CD4-positive, alpha-beta T cell (primary cell): Measurements from ENCODE around the gene MACROD2. TPM values are rescaled to one million over a fixed set of nuclear protein-coding genes. Genes with fewer than 3 reads are reported as not detected.

Experiments used
- ATAC-seq: fragments of 200-7000 bp; cut with Tn5 transposase; one replicate; pipeline ENCODE4 v1.10.0; 2022; ENCODE audit warnings: mild to moderate bottlenecking; ENCODE audit not compliant: poor library complexity
- CTCF ChIA-PET: fragments of 350-600 bp; sonication (Branson Sonifier 250); formaldehyde crosslinking; loops from one replicate; lab custom pipeline; 2021; ENCODE audit warnings: antibody characterized with exemption, inconsistent platforms; lab: Charles Lee
- POLR2A ChIA-PET: fragments of 350-600 bp; sonication (Branson Sonifier 250); formaldehyde crosslinking; loops from one replicate; lab custom pipeline; 2021; ENCODE audit warnings: antibody characterized with exemption, inconsistent platforms; lab: Charles Lee
- DNase-seq, 14 experiments: peaks; one replicate each; pipeline ENCODE4 v3.0.0-alpha.2; 2013 to 2020; ENCODE audit warnings: mixed read lengths in 2 of 14
- H3K27ac ChIP-seq, 2 donors: one replicate each; pipeline versions ENCODE4 v1.5.1 to v1.7.0; 2013; ENCODE audit warnings: low read length in 2 of 2, low read depth in 1 of 2, mild to moderate bottlenecking in 1 of 2
- H3K27me3 ChIP-seq, 2 experiments: 1 replicate in 1 of 2; 2 replicates in 1 of 2; pipeline versions ENCODE4 v1.6.1 to v1.7.0; 2013; ENCODE audit warnings: low read length in 2 of 2, control low read depth in 1 of 2, mild to moderate bottlenecking in 1 of 2, moderate library complexity in 1 of 2; ENCODE audit not compliant: insufficient read depth in 2 of 2, control insufficient read depth in 1 of 2
- H3K36me3 ChIP-seq: one replicate; pipeline ENCODE4 v1.6.1; 2013; ENCODE audit warnings: low read length, control low read depth; ENCODE audit not compliant: insufficient read depth
- H3K4me1 ChIP-seq: one replicate; pipeline ENCODE4 v1.6.1; 2013; ENCODE audit warnings: low read length, control low read depth; ENCODE audit not compliant: insufficient read depth
- H3K4me3 ChIP-seq: one replicate; pipeline ENCODE4 v1.5.1; 2013; ENCODE audit warnings: mild to moderate bottlenecking, low read length, moderate library complexity
- H3K9me3 ChIP-seq, 2 experiments: 1 replicate in 1 of 2; 2 replicates in 1 of 2; pipeline versions ENCODE4 v1.6.1 to v1.7.0; 2013; ENCODE audit warnings: low read length in 2 of 2, mild to moderate bottlenecking in 2 of 2, control low read depth in 1 of 2, moderate library complexity in 1 of 2; ENCODE audit not compliant: control insufficient read depth in 1 of 2, insufficient read depth in 1 of 2
- H3K27ac Mint-ChIP-seq: one replicate; pipeline ENCODE4 v1.8.0; 2020; ENCODE audit warnings: mixed read lengths
- H3K27me3 Mint-ChIP-seq: one replicate; pipeline ENCODE4 v1.8.0; 2021; ENCODE audit warnings: mixed read lengths
- H3K36me3 Mint-ChIP-seq: one replicate; pipeline ENCODE4 v1.8.0; 2021; ENCODE audit warnings: low read depth, mixed read lengths
- H3K4me1 Mint-ChIP-seq: one replicate; pipeline ENCODE4 v1.8.0; 2021; ENCODE audit warnings: low read depth, mixed read lengths
- H3K4me3 Mint-ChIP-seq: one replicate; pipeline ENCODE4 v1.8.0; 2020; ENCODE audit warnings: mild to moderate bottlenecking, mixed read lengths
- H3K9me3 Mint-ChIP-seq: one replicate; pipeline ENCODE4 v1.8.0; 2020; ENCODE audit warnings: mixed read lengths
- intact Hi-C, 2 experiments: fragments of 100-400 bp; cut with DNase I in 1 of 2; cut with micrococcal nuclease in 1 of 2; formaldehyde crosslinking; loops; one replicate each; pipeline versions ENCODE4 v1.15.1 to v1.9.0; 2023 to 2025; cut with DNase I, micrococcal nuclease
- total RNA-seq, 174 experiments: library from RNA in 2 of 174; stranded (reverse) in 2 of 174; gene quantifications; one replicate each; pipeline ENCODE4 v1.2.3 and lab custom pipeline; 2021 to 2026
- TF ChIP-seq, protein P1 (sequence below): fragments of 200-600 bp; IDR thresholded peaks from one replicate; pipeline ENCODE4 v1.8.0; 2022; ENCODE audit warnings: antibody characterized with exemption, mild to moderate bottlenecking

MACROD2 gene
- total RNA-seq, 2 experiments from 2014 or later, result not detected

DNA sequence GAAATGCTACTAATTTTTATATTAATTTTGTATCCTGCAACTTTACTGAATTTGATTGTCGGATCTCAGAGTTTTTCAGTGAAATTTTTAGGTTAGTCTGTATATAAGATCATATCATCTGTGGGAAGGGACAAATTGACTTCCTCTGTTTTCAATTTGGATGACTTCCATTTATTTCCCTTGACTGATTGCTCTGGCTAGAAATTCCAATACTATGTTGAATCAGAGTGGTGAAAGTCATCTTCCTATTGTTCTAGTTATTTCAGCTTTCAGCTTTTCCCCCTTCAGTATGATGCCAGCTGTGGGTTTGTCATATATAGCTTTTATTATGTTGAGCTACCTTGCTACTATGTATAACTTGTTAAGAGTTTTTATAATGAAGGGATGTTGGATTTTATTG lies 1806.7 kb downstream of the MACROD2 start:
- ChIA-PET POLR2A (no interaction called here), CTCF (no interaction called here)
- intact Hi-C loops, result no loop called here
- peaks cover 4% of the 10 kb centered on the region for H3K9me3 Mint-ChIP-seq
- no peaks in the 10 kb centered on the region for H3K36me3 Mint-ChIP-seq
- TF ChIP-seq, protein P1, sequence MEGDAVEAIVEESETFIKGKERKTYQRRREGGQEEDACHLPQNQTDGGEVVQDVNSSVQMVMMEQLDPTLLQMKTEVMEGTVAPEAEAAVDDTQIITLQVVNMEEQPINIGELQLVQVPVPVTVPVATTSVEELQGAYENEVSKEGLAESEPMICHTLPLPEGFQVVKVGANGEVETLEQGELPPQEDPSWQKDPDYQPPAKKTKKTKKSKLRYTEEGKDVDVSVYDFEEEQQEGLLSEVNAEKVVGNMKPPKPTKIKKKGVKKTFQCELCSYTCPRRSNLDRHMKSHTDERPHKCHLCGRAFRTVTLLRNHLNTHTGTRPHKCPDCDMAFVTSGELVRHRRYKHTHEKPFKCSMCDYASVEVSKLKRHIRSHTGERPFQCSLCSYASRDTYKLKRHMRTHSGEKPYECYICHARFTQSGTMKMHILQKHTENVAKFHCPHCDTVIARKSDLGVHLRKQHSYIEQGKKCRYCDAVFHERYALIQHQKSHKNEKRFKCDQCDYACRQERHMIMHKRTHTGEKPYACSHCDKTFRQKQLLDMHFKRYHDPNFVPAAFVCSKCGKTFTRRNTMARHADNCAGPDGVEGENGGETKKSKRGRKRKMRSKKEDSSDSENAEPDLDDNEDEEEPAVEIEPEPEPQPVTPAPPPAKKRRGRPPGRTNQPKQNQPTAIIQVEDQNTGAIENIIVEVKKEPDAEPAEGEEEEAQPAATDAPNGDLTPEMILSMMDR, result no peak
- DNase-seq (no peak), ATAC-seq (no peak)
- no peaks in the 10 kb centered on the region for H3K4me1 Mint-ChIP-seq
- H3K4me3 Mint-ChIP-seq, result no peak overlapping the region
- Histone ChIP-seq H3K27ac (no peak overlapping the region), H3K9me3 (peaks cover 0 to 4% of the 10 kb centered on the region in 2 experiments), H3K4me3 (no peak overlapping the region), H3K27me3 (no peaks in the 10 kb centered on the region), H3K4me1 (no peaks in the 10 kb centered on the region), H3K36me3 (no peaks in the 10 kb centered on the region)
- H3K27ac Mint-ChIP-seq, result no peak overlapping the region
- H3K27me3 Mint-ChIP-seq, result no peaks in the 10 kb centered on the region

DNA sequence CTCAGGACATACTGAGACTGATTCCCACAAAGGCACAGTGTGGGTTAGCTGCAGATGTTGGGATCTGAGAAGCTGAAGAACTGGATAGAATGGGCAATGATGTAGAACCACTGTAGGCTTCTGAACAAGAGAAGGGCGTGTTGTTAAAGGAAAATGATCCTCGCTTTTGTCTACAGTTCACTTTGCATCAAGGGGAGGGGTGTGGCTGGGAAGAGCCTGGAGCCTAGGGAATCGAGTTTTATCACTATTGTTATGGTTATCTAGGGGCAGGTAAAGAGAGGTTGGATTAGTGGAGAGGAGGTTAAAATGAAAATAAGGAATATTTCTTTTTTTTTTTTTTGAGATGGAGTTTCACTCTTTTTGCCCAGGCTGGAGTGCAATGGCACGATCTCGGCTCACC lies 1809.8 kb downstream of the MACROD2 start:
- Mint-ChIP-seq H3K4me3 (no peak overlapping the region), H3K4me1 (no peaks in the 10 kb centered on the region), H3K36me3 (no peaks in the 10 kb centered on the region), H3K9me3 (no peaks in the 10 kb centered on the region), H3K27me3 (no peaks in the 10 kb centered on the region), H3K27ac (no peak overlapping the region)
- Histone ChIP-seq H3K36me3 (no peaks in the 10 kb centered on the region), H3K27me3 (no peaks in the 10 kb centered on the region), H3K27ac (no peak overlapping the region), H3K4me3 (no peak overlapping the region), H3K9me3 (peaks cover 0 to 3% of the 10 kb centered on the region in 2 experiments), H3K4me1 (no peaks in the 10 kb centered on the region)
- no peak for DNase-seq
- ATAC-seq, result no peak
- CTCF ChIA-PET, result no interaction called here
- POLR2A ChIA-PET, result no interaction called here
- TF ChIP-seq, protein P1, result no peak
- intact Hi-C loops, result no loop called here

DNA sequence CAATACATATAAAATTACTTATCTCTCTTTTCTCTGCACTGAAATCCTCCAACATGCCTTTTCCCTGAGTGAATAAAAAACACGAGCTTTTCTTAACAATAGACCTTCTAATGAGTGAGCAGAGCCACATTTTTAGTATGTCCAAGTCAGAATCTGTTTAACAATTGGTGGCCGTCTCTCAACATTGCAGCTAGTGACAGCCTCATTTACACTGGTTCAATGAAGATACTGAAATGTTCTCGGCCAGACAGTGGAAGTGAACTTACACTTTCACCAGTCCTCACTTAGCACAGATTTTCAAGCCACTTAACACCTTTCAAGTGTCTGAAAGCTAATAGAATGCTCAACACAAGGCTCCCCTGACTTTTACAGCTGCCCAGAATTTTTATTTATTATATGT lies 1810.8 kb downstream of the MACROD2 start:
- Mint-ChIP-seq H3K36me3 (no peaks in the 10 kb centered on the region), H3K9me3 (no peaks in the 10 kb centered on the region), H3K4me3 (no peak overlapping the region), H3K27me3 (no peaks in the 10 kb centered on the region), H3K4me1 (no peaks in the 10 kb centered on the region), H3K27ac (no peak overlapping the region)
- no peaks in the 10 kb centered on the region for H3K4me1 ChIP-seq
- TF ChIP-seq, protein P1, result no peak
- ATAC-seq (no peak), DNase-seq (no peak)
- no peak overlapping the region for H3K27ac ChIP-seq
- H3K4me3 ChIP-seq, result no peak overlapping the region
- H3K9me3 ChIP-seq, result peaks cover 0 to 3% of the 10 kb centered on the region in 2 experiments
- no peaks in the 10 kb centered on the region for H3K27me3 ChIP-seq
- ChIA-PET CTCF (no interaction called here), POLR2A (no interaction called here)
- intact Hi-C loops, result no loop called here
- no peaks in the 10 kb centered on the region for H3K36me3 ChIP-seq
